GM19238 (cell line): Measurements from ENCODE around the gene ADD2.

Experiments used
- DNase-seq: peaks from one replicate; pipeline ENCODE4 v3.0.0; 2011; ENCODE audit warnings: low spot score; ENCODE audit not compliant: insufficient read length

The ADD2 gene

DNA sequence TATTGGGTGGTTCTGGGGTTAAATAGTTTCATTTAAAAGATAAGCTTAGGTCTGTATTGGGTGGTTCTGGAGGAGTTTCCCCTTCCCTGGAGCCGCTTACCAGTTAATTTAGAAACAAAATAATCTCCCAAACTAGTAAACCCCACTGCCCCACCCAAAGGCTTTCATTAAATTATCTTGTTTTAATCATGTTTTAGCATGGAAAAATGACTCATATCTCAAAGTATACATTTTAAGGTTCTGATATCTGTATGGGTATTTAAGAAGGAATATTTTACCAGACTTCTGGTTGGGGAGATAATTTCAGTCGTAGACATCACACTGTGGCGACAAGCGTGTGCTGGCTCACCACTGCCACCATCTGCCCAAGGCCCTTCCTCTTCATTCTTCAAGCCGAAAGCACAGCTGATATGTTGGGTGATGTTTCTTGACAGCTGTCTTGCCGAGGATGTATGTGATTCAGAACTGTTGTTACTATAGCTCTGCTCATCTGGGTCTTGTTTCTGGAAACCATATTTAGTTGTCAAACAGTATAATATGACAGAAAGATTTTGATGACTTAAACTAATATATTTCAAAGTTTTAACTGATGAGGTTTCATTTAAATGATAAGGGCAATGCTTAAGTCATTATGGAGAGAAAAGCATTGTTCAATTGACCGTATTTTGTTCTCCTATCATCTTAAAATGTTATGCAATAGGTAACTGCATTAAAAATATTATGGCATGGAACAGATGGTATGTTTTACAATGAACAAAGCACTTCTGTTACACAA is 17.3 kb upstream of the ADD2 start:
- no peak for DNase-seq

DNA sequence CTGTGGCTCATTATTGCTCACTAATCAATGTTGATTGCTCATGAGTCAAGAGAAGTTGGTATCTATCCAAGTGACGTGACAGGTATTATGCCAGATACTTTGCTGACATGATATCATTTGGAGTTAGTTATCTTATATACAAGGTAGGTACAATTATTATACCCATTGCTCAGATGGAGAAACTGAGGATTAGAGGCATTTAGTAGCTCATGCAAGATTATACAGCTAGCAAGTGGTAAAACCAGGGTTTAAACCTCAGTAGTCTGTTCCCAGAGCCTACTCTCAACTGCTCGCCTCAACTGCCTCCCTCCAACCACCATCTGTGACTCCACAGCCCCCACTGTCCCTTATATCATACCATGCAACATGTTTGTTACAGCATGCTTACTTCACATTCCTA is 16.3 kb upstream of the ADD2 start:
- DNase-seq, result no peak

DNA sequence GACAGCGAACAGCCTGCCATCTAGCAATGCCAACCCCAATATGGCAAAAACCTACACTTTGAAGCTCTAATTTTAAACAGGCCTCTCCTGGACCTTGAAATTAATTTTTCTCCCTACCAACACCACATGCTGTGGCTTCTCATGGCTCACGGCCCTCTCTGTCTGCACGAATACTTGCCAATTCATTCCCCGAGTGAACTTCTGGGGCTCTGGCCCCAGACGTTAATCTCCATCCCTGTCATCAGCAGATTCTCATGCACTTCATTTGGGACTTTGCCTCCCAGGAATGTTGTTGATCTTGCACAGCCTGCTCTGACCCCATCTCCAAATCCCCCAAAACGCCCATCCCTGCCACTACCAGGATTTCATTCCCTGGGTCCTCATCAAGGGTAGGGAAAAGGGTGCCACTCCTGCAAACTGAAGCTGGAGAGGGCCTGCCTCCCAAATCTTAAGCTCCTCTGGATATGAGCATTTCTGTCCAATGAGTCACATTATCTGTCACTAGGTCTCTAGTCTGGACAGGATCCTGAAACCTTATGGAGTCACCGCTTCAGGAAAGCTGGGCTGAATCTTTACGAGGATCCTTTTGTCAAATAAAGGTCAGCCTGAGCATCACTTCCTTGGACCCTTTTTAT is 12.0 kb upstream of the ADD2 start:
- DNase-seq, result no peak

DNA sequence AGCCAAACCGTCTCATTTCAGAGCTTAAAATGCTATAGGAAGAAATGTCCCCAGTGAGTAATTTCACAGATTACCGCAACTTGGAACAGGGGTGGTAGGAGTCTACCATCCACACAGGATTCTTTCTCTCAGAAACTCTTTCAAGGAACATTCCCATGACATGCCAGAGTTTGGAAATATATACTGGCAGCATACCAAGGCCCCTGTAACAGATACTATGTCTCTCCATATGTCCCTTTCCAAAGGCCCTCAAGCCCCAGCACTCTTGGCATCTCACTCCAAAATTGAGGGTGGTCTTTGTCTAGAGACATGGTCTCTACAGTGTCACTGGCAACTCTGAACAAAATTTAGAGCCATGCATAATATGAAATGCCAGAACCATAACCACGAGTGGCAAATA is 11.5 kb upstream of the ADD2 start:
- no peak for DNase-seq

DNA sequence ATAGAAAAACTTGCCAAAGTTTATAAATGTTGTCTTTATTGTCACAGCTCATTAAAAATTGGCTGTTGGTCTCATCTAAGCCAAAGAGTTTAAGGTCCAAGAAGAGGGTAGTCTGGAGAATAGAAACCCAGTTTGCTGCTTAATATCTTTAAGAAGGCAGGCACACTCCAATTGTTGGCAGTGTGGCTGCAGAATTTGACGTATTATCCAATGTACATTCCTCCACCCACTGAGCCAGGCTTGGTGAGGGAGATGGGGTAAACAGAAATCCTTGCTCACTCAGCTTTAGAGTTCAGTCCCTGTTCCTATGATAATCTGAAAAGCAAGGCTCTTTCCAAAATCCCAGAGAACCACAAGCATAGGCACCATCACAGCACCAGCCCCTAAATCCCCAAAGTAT is 10.7 kb upstream of the ADD2 start:
- no peak for DNase-seq

DNA sequence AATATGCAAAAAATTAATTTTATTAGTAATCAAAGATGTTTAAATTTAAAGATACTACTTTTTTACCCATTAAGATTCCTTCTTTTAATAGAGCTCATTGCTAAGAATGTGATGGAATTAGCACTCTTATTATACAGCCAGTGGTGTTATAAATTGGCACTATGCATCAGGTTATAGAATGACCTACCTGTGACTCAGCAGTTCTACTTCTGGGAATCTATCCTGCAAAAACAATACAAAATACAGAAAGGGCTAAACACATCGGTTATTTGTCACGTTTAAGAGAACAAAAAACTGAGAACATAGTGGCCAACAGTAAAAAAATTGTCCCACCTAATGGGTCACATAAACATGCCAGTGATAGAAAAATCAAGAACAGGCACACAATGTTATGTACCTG is 9.4 kb upstream of the ADD2 start:
- no peak for DNase-seq

DNA sequence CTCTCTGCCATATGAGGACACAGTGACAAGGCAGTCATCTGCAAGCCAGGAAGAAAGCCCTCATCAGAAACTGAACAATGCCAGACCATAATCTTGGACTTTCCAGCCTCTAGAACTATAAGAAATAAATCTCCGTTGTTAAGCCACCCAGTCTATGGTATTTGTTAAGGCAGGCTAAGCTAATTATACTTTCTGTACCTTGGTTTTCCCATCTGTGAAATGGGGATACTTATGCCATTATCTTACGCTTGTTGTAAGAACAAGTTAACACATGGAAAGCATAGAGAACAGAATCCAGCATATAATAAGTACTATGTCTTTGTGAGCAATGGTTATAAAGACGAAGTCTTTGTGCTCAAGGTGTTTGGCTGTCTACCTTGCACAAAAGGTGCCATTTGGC is 8.3 kb upstream of the ADD2 start:
- DNase-seq, result no peak

DNA sequence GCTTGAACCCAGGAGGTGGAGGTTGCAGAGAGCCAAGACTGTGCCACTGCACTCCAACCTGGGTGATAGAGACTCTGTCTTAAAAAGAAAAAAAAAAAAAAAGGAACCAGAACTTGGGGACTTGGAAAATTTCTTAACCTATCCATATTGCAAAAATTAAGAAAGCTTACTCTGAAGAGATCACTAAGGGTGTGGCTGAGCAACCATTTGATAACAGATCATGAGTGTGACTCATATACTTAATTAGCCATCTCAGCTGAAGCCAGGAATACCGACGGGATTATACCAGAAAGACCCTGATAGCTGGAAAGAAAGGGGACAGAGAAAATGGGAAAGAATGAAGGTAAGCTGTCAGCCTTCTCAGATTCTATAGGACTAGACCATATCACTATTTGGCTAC is 7.1 kb upstream of the ADD2 start:
- DNase-seq, result no peak

DNA sequence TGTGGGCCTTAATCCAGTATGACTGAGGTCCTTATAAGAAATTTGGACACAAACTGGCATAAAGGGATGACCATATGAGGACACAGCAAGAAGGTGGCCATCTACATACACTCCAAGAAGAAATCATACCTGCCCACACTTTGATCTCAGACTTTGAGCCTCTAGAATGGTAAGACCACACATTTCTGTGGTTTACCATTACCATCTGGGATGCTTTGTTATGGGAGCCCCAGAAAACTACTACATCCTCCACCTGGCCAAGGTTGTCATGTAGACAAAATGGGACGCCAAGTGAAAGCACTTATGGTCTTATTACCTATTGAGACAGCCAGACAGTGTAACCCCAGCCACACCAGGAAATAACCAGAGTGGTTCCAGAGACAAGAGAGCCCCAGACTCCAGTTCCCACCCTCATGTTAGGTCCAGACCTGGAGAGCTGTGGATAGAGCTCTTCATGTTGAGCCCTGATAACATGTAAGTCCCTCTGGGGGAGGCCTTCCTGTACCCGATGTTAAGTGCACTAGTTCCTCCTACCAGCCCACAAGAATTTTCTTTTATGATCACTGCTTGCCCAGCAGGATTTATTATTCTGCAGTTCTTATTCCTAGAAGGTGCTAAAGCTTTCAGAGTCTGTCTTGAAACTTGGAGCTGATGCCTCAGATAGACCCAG is 4.6 kb upstream of the ADD2 start:
- no peak for DNase-seq

DNA sequence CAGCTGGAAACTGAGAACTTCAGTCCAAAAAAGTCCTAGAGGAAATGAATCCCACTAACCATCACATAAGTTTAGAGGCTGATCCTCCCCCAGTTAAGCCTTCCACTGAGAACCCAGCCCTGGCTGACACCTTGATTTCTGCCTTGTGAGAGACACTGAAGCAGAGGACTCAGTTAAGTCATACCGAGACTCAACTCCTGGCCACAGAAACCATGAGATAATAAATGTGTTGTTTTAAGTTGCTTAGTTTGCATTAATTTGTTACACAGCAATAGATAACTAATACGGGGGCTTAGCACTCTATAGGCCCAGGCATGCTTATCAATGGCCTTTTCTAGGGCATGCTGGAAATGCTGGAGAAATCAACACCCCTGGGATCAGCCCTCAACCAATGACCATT is 3.4 kb upstream of the ADD2 start:
- no peak for DNase-seq

DNA sequence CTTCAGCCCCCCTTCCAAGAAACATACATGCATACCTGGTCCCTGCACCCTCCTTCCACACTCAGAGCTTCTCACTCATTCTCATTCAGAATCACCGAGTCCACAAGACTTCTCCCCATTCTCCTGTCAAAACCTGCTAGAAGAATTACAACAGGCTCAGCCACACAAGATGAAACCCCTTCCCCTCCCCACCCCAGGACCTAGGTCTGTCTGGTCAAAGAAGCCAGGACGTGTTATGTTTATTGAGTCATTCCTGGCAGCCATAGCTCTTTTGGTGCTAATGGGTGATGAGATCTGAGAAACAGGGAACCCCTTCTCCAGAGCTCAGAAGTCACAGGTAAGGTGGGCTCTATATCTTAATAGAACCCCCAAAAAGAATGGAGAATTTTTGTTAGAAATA is 1.4 kb upstream of the ADD2 start:
- no peak for DNase-seq

DNA sequence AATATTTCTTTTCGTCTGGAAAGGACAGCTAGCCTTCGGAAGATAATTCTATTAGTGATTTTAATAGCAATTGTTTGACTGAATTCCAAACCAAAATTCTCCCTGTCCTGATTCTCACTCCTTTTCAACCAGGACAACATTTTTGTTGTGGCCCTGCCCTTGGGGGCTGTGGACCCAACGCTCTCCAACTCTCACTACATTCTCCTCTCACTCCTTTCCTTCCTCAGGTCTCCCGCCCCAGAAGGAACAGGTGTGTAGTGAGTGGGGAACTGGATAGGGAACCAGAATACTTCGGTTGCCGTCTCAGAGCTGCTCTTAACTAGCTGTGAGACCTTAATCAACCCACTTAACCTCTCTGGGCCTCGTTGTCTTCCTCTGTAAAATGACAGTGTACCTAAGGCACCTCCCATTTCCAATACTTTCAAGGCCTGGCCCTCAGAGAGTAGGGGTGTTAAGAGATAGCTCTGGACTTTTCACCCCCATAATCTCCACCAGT is 638 bp upstream of the ADD2 start:
- no peak for DNase-seq

DNA sequence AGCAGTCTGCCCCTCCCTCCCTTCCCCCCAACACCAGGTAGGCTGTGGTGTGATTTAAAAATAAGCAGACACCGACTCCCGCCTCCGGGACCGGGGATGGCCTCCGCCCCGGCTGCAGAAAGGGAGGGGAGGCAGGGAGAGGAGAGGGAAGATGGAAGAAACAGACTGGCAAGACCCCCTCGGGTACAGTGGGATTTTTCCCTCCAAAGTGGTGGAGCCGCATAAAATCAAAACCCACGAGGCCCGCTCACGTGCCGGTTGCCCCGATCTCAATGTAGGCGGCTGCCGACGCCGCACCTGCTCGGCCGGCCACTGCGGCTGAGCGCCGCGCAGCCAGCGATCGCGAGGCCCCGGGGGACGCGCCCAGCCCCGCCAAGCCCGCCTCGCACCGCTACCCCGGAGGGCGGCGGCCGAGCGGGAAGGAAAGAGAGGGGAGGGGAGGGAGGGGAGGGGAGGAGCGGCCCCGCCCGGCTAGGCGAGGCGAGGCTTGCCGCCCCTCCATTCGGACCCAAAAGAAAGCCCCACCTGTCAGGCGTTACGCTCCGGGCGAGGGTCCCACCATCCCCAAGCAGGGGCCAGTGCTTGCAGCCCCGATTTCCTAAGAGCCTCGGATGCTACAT is 811 bp downstream of the ADD2 start:
- peak; percentile 19 for DNase-seq

DNA sequence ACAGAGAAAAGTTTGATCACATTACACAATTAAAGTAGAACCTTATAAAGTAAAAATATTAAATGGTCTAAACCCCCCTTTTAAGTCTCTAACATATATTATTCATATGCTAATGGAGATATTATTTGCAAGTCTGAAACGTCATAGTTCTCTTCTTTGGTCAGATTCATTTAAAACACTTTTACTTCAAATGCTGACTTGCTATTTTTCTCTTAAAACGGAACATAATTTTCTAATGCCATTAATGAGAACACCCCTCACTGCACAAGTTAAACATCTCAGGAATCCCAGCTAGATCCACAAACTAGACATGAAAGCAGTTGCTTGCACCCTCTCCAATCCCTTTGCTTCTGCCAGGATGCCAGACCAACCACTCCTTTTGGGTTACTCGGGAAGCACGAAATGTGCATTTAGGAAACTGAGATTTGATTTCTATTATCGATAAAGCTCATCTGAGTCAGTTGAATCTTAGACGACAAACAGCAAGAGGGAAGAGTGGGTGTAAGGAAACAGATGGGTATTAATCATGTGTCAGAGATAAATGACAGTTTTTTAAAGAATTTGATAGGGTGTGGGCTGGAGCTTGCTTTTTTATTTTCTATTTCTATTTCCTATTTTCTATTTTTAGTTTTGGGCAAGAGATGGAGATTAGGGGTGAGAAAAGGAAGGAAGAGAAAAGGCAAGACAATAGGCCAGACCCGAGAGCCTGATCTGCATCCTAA is 1.5 kb downstream of the ADD2 start:
- DNase-seq, result no peak

DNA sequence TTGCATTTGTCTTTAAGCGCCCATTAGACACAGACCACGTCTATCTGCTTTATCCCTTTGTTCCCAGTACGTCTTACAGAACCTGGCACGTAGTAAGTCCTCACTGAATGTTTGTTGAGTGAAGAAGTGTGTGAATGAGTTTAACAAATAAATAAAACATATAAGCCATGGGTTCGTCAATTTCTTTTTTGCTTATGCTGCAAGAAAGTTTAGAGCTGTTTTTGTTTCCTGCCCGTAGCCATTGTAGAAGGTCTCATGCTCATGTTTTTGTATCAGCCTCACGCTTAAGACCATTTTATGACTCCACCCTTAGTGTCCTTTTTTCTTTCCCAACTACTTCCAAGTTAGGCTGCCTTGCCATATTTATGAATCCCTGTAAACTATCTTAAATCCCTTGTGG is 2.5 kb downstream of the ADD2 start:
- no peak for DNase-seq

DNA sequence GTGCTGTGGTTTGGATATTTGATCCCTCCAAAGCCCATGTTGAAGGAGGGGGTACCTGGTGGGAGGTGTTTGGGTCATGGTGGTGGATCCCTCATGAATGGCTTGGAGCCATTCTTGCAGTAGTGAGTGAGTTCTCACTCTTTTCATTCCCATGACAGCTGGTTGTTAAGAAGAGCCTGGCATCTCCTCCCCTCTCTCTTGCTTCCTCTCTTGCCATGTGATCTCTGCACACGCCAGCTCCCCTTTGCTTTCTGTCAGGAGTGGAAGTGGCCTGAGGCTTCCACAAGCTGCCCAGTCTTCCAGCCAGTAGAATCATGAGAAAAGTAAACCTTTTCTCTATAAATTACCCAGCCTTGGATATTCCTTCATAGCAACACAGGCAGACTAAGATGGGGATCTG is 8.6 kb downstream of the ADD2 start:
- DNase-seq, result no peak

DNA sequence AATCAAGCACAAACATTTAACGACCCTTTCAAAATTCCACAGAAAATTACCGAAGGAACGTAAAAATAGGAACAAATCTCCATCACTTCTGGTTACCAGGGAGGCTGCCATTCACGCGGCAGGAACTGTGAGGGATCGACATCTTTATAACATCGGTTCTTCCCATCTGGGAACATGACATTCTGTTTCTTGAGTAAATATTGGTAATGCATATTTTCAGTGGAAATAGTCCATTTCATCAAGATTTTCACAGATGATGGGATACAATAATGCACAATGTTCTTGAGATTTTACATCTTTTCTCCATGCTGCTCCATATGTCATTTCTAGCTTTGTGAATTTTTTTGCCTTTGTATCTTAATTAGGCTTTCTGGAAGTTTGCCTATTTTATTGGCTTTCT is 10.0 kb downstream of the ADD2 start:
- no peak for DNase-seq

DNA sequence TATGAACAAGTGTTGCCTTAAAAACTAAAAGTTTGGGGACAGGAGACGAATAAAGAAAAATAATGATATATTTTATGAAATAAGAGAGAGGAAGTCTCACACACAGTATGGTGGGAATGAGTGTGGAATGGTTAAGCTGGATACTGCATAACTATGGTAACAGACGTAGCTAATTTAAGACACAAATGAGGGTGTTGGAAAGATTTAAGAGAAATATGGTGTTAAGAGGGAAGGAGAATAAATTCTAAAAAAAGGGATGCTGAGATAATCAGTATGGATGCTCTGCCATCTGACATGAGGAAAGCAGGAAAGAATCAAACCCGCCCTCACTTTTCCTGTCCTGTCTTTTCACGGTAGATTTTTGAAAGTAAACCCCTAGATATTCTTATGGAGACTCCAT is 10.6 kb downstream of the ADD2 start:
- DNase-seq, result no peak

DNA sequence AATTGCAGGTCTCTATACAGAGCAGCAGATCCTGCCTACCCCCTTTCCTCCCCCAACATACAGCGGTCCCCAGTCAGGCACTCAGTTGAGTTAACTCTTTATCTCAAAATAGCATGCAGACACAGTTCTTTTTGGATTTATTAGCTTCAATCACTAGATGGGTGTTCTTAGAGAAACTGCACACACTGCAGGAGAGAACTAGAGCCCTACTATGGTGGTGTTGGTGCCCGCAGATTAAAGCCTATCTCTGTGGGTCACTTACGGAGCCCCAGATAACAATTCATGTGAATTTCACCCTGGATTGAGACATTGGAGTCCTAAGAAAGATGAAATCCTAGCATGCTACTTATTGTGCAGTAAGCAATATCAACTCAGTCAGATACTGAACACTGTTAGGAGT is 11.9 kb downstream of the ADD2 start:
- DNase-seq, result no peak

DNA sequence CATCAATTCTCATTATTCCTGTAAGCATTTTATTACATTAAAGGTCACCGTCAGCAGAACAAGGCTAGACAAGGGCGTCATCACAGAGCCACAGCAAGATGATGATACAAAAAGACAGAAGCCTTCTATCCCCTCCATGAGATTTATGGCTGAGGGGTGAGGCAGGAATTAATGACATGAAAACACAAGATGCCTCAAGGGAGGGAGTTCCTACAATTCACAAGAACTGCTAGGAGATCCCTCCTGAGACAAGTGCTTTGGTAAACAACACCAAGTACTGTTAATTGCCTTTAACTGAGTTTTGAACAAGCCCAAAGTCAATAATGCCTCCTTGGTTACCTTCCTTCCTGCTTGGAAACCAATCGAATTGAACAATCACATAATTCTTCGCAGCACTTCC is 14.1 kb downstream of the ADD2 start:
- no peak for DNase-seq

DNA sequence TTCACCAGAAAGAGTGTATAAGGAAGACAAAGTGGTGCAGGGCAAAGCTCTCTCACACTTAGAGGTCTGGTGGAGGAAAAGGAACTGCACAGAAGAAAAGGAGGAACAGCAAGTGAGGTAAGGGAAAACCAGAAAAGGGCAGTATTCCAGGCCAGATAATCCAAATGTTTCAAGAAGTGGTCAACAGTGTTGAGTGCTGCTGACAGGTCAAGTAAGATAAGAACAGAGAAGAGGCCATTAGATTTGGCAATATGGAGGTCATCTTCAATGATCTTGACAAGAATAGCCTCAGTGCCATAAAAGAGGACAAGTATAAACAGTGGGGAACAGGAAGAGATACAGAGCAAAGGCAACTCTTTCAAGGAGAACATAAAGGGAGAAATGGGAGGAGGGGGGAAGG is 15.0 kb downstream of the ADD2 start:
- no peak for DNase-seq

DNA sequence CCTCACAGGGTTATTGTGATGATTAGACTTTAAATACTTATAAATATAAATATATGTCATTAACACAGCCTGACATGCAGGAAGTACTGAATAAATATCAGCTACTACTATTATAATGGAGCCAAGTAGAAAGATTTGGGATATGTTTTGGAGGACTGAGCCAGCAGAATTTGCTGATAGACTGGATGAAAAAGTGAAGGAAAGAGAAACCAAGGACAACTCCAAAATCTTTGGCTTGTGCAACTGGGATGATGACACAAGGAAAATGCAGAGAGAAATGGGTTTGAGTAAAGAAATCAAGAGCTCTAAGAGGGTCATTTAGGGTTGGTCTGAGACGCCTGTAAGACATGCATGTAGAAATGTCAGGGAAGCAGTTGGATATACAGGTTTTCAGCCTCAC is 15.6 kb downstream of the ADD2 start:
- DNase-seq, result no peak
